Inflammatory macrophage (primary cell): ENCODE measurements around the gene EFCAB7.
"Not testable (repeated sequence)": the region's sequence is repeated elsewhere in the genome, so short reads cannot be mapped to it uniquely, and the experiment has no call there.

Experiments
- DNase-seq, 2 donors: peaks; one replicate each; pipeline ENCODE4 v3.0.0-alpha.2; 2020 to 2022

EFCAB7 gene

DNA sequence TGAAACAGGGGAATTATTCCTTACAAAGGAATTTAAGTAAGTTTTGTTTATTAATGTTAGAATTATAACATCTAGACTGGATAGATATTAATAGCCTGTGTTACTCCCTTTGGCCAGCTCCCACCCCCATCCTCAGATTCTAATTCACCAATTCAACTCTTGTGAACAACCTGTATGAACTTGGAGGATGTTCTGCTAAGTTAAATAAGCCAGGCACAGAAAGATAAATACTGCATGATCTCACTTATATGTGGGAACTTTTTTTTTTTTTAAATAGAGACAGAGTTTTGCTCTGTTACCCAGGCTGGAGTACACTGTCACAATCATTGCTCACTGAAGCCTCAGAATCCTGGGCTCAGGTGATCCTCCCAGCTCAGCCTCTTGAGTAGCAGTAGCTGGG is 32.2 kb downstream of the EFCAB7 start:
- no peak for DNase-seq

DNA sequence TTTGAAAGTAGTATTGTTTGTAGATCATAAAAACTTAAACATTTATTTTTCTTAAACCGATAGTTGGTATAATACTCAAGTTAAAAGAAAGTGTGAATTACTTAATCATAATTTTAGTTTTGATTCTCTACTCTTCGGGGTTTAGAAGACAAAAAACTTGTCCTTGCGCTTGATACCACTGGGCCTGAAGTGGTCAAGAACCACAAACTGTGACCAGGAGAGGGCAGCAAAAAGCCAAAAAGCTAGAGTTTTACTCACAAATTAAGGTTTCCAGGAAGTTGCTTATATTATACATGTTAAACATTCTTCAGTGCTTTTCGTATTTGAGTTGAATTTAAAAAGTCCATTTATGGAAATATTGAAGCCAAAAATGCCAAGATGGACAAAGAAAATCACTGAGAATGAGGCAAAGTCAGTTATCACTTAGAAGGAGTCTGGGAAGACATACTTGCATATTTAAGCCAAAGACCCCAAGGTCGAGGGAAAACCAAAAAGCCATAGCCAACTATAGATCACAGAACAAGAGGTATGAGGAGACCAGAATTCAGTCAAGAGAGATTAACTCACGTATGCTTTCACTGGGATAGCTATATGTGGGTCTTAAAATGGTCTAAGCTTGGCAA is 34.2 kb downstream of the EFCAB7 start:
- DNase-seq = peak; percentile 51 to 56

DNA sequence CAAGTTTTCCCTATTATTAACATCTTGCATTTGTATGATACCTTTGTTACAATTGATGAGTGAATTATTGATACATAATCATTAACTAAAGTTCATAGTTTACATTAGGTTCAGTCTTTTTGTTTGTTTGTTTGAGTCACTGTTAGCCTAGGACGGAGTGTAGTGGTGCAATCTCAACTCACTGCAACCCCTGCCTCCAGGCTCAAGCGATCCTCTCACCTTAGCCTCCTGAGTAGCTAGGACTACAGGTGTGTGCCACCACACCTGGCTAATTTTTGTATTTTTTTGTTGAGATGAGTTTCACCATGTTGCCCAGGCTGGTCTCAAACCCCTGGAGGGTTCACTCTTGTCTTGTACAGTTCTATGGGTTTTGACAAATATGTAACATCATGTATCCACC is 36.0 kb downstream of the EFCAB7 start:
- no peak for DNase-seq

DNA sequence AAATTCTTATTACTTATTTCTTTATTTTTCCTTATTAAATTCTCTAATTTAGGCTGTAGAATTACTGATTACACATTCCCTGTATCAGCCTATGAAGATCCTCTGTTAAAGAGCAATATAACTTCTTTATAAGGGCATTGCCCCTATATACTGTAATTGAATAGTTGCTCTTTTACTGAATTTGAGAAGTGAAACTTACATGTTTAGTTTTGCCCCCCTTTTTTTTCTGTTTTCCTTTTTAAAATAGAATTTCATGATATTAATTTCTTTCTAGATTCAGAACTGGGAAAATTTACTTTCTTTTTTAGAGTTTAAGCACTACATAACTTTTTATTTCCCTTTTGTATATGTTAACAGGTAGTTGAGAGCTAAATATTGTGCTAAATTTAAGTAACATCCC is 40.4 kb downstream of the EFCAB7 start:
- no peak for DNase-seq

DNA sequence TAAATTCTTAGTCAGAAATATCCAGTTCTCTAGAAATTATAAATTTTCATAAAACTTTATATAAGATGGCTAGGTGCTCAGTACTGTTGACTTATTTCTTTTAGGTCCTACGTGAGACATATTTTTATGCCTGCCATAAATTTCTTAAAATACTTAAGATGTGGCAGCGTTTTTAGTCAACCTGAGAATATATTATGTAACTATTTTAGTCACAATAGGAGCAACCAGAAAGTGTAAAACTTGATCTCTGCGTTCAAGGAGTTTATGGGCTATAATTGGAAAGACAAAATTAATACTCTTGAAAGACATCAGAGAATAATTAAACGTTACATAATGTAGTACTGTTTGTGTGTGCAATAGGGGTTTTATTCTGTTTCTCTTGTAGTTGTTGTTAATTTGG is 45.7 kb downstream of the EFCAB7 start:
- DNase-seq = no peak

DNA sequence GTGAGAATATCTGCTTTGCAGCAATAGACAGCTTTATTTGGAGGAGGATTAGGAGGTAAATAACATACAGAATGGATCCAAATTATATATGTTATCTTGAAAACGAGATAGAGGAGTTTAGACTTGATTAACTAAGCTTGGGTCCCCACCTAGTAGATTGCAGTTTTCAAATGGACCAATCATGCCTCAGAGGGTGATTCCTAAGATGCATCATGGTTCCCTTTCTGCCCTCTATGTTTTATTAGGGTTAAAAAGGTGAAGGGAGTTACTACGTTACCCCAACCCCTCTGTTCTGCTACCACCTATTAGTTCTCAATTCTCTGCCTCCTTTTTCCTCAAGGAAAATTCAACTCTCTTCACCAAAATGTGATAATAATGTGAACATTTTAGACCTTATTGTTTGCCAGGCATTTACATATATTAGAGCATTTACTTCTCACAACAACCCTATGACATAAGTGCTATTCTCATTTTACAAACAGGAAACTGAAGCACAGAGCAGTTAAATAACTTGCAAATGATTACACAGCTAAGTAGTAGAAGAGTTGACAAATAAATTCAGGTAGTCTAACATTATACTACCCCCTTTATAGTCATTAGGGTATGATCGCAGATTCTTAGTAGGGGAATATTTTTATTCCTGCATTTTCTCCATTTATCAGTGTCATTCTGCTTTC is 46.5 kb downstream of the EFCAB7 start:
- no peak for DNase-seq

DNA sequence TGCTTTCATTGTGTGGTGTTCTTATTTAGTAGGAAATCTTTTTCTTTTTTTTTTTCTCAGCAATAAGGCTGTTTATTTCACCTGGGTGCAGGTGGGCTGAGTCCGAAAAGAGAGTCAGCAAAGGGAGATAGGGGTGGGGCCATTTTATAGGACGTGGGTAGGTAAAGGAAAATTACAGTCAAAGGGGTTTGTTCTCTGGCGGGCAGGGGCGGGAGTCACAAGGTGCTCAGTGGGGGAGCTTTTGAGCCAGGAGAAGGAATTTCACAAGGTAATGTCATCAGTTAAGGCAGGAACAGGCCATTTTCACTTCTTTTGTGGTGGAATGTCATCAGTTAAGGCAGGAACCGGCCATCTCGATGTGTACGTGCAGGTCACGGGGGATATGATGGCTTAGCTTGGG is 49.4 kb downstream of the EFCAB7 start:
- not testable (repeated sequence) for DNase-seq

DNA sequence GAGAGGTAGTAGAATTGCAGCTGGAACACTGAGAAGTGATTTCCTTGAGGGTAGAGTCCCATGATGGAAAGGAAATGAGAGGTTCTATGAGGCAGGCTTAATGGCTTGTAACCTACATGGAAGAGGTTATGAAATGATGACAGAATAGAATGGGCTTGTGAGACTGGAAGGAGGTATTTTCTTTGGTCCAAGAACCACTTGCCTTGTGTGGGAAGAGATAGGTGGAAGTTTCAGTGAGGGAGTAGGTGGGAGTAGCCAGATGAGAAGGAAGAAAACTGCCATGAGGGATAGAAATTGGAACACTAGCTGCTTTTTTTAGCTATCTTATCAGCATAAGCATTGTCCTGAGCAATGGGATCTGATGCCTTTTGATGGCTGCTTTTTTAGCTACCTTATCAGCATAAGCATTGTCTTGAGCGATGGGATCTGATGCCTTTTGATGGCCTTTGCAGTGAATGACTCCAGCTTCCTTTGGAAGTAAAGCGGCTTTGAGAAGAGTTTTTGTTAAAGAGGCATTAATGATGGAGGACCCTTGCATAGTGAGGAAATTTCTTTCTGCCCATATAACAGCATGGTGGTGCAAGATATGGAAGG is 51.0 kb downstream of the EFCAB7 start:
- not testable (repeated sequence) for DNase-seq

DNA sequence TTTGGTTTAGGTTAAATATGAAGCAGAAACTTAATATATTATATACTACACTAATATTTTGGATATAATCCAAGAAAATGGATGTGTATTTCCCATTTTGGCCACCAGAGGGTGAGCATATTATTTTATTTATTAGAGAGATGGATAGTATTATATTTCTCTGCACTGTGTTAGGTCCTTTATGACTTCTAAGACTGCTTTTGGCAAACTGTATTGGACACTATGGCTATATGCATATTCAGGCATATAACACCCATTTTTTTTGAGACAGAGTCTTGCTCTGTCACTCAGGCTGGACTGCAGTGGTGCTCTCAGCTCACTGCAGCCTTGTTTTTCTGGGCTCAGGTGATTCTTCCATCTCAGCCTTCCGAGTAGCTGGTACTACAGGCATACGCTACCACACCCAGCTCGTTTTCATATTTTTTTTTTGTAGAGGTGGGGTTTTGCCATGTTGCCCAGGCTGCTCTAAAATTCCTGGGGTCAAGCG is 52.1 kb downstream of the EFCAB7 start:
- peak; percentile 19 to 63 for DNase-seq

DNA sequence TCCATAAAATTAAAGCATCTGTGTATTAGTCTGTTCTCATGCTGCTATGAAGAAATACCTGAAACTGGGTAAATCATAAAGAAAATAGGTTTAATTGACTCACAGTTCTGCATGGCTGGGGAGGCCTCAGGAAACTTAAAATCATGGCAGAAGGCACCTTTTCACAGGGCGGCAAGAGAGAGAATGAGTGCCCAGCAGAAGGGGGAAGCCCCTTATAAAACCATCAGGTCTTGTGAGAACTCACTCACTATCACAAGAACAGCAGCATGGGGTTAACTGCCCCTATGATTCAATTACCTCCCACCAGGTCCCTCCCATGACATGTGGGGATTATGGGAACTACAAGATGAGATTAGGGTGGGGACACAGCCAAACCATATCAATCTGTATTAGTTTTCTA is 63.0 kb downstream of the EFCAB7 start:
- not testable (repeated sequence) for DNase-seq

DNA sequence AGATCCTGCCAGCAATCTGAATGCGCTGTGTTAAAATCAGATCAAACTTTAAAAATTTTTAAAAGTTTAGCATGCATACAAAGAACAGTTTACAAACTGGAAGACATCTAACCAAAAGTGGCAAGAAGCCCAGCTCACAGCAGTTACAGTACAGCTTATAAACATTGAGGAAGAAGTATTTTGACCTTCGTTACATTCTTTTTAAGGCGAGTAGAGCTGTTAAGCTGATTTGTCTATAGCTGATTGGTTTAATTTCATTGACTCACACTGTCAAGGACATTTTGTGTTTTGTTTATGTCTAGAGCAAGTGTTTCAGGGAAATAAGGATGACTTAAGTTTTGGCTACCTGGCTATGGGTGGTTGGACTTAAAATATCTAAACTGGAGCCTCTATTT is 66.8 kb downstream of the EFCAB7 start:
- no peak for DNase-seq

DNA sequence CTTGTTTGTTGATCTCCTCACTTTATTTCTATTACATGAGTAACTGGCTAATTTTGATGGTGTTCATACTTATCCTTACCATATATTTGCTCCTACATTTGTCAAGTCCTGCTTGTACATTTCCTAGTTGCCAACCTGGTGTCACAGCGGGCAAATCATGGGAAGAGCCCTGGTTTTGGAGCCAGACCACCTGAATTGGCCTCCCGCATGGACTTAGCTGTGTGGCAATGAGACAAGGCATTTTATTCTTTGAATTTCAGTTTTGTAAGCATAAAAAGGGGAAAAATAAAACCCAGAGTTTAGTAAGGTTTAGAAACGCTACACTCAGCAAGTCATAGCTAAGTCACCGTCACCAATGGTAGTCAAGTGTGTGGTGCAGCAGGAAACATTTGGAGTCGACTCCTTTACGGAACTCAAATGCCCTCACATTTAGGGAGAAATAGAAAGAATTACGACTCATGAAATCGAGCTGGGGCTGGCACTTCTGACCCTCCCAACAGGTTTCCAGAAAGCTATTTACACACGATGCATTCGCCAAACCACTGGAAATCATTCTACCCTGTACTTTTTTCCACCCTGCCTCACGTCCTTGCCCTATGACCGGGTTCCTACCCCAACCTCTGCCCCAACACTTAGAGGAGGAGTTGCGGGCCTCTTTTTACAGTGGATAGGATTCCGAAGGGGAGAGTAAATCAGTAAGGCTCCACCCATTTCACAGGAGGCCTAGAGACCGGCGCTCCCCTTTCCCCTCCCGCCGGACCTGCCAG is 69.4 kb downstream of the EFCAB7 start:
- peak; percentile 10 to 30 for DNase-seq

DNA sequence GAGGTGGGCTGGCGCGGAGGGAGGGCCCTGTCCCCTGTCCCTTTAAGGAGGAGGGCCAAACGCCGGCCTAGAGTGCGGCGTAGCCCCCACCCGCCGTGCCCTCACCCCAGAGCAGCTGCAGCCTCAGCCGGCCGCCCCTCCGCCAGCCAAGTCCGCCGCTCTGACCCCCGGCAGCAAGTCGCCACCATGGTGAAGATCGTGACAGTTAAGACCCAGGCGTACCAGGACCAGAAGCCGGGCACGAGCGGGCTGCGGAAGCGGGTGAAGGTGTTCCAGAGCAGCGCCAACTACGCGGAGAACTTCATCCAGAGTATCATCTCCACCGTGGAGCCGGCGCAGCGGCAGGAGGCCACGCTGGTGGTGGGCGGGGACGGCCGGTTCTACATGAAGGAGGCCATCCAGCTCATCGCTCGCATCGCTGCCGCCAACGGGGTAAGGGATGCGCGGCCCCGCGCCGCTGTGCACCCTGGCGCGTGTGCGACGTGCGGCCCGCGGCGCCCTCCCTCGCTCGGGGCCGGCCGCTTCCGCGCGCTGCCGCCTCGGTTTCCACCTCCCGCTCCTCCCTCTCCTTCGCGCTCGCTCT is 70.1 kb downstream of the EFCAB7 start, which contains the start of gene PGM1:
Gene PGM1, plus strand, starts transcription at position 109 of the 583 bp plus-strand sequence. Its CDS starts 78 bp downstream, at position 187.
- DNase-seq = peak; percentile 63 to 78

DNA sequence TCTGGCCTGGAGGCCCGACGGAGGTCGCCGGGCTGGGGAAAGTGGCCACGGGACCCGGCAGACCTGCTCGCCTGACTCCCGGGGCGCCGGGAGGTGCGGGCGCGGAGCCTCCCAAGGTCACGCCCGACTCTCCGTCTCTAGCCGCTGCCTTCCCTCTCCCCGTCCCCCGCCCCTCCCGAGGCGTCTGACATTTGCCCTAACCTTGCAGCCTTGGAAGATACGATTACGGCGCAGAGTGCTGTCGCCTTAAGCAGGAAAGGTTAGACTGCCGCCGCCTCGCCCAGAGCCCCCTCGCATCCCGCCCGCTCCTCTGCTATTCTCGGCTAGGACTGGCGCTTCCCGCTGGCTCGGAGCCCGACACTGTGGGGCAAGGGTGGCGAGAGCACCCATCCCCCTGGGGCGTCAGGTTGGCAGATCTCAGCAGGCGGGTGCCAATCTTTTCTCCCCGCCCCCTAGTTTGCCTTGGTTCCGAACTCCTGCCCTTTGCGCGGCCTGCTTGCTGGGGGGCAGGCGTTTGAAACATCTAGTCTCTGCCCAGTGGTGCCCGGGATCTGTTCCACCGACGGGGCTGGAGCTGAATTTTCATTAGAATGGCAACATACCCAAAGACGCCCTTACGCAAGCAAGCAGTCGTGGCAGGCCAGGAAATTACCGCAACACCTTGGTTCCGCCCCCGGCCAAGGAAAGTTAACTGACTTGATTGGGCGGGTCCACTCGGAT is 70.7 kb downstream of the EFCAB7 start:
- peak; percentile 62 to 87 for DNase-seq

DNA sequence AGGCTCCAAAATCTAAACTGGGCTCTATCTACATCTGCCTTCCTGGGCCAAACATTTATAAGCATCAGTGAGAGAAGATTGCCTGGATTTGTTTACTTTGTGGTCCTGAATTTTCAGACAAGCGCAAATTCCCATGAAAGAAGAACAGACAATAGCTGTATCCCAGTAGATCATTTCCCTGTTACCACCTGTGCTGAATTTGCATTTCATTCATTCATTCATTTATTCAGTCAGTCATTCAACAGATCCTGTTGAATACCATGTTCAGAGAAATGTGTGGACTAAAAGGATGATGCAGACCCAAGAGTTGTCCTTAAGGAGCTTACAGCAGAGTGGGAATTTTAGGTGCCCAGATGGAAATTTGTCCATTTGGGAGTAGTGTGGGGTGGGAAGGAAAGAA is 72.1 kb downstream of the EFCAB7 start:
- no peak for DNase-seq

DNA sequence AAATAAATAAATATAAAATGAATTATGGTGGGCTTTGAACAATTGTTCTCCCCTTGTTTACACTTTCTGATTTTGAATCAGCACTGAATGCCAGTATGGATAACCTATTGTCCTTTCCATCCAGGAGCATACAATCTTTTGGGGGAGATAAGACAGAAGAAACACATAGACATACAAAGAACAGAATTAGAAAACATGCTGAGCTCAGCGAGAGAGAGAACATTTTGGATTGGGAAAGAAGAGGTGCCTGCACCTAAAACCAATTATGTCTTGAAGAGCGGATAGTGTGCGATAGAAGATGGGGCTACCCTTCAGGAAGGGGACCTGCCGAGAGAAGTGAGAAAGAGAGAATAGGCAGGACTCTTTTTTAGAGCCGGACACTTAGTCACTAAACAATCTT is 76.5 kb downstream of the EFCAB7 start:
- no peak for DNase-seq

DNA sequence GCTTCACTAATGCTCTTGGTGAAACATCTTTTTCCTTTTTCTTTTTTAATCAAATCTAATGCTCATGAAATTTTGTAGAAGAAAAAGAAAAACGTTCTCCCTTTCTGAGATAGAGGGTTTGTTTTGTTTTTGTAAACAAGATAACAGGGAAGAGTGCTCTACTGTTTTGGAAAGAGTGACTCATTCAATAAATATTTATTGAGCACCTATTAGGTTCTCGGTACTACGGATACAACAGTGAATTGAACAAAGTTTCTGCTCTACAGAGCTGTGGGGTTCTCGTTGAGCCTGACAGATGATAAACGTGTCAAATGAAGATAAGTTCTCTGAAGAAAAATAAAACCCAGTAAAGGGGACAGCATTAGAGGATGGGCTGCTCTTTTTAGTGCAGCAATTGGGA is 76.9 kb downstream of the EFCAB7 start:
- DNase-seq = no peak

DNA sequence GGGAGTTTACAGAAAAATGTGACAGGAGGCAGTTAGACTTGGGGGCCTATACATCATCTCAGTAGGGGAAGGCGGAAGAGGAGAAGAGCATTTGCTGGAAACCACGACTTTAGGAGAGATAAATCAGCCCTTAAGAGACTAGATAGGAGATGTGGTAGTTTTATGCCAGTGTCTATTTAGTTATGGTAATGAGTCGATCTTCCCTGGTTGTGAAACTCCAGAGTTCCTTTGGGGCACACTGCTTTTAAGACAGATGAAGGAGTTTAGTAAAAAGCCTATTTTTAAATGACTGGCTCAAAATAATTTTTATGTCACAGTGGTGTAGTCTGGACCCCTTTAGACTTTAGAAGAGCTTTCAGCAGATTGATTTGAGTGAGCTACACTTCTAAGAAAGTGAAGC is 77.7 kb downstream of the EFCAB7 start:
- DNase-seq = no peak

DNA sequence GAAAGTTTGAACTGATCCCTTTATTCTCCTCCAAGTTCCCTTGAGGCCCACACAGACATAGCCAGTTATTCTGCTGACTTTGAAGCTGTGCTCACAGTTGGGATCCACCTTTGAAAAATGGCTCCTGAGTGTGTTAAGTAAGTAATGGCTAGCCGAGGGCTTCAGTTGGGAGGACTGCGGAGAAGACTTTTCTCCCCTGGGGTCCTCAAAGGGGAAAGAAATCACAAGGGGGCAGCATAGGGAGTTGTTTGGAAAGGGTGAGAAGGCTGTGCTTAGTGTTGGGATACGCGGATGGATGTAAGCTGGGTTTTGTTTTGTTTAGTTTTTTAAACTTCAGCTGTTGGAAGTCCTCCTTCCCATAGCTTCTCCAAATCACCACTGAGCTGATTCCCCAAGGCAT is 78.1 kb downstream of the EFCAB7 start:
- no peak for DNase-seq

DNA sequence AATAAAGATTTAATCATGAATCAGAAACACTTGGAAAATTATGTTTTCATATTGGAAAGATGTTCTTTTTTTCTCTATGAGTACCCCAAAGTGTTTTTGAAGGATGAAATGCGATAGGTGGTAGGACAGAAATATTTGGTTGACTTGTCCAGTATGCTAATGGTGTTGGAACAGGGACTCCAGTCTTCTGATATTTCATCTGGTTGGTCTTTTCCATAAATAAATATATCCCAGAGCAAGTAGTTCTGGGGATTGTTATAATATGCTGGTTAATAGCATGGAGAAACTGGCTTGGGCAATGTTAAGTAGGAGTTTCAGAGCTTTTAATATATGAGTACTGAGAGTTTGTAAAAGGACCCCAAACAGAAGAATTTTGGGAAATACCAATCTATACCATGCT is 78.6 kb downstream of the EFCAB7 start:
- DNase-seq = no peak

DNA sequence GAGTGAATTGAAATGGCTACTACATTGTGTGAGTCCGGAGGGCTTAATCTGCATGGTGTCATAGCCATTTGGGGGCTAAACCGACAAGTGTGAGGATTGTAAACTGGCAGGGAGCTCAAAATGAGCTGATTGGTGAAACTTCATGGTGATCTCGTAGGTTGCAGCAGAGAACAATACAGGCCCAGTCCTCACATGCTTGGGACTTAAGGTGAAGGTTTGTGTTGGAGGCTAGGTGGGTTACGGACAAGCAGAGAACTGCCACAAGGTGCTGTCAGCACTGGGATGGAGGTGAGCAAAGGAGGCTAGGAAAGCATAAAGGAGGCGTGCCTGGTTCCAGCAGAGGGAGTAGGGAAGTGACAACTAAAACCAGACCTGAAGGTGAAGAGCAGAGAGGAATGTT is 79.3 kb downstream of the EFCAB7 start:
- DNase-seq = no peak

DNA sequence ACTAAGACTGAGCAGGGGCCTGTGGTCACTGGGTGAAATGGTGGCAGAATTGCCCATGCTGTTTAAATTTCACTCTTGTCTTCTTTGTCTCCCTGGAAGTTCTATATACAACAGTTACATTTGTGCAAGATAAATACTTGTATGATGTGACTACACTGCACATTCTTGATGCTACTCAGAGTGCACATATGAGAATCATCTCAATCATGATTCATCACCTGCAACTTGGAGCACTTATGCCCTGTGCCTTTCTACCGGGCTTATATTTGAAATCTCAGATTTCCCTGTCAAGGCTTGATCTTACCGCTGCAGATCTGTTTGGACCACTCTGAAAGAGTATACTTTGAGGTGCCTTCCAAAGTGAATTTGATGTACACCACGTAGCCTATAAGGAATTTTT is 80.5 kb downstream of the EFCAB7 start:
- DNase-seq = no peak
